ENCODE measurements around the gene NGDN.

DNA sequence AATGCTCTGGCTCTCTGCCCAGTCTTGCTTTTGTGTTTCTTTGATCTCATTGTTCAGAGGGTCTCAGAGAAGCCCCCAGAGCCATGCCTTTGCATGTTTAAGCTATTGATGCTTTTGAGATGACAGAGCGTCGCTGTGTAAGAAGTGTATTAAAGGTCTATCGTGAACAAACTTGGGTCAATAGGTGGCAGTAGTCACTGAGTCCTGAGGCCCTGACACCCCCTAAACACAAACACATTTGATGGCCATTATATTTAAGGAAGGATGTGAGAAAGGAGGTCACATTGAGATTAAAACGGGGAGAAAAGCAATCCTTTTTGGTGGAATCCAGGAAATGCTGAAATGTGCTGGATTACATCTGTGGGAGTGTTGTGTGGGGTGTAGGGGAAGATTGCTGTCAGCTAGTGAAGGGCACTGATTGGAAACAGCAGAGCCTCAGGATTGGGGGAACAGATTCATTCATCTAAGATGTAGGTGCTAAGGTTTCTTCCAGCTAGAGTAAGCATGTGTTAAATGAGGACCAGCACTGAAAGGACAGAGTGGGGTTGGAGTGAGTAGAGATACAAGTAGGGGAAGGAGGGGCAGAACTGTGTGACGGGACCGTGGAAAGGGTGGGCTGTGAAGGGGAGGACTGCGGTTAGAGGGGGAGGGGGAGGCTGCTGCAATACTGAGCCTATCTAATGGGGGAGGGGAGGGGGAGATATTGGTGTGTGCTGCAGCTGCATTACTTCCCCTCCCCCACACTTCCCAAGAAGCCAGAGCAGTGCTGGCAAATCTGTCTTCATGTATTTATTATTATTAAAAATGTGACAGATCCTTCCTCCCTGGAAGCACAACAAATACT is 12.7 kb downstream of the NGDN start:
- TF ChIP-seq TAF1 (IDR thresholded peaks at IDR 0.05; ENCODE audit: borderline replicate concordance, insufficient read depth, low read length) (no peak), POLR2AphosphoS5 (IDR thresholded peaks at IDR 0.05; ENCODE audit: low read depth, low read length) (no peak), FOXP2 (optimal IDR thresholded peaks at IDR 0.05; ENCODE audit: borderline replicate concordance, extremely low read depth, extremely low read length, insufficient read depth) (no peak), SIN3A (IDR thresholded peaks at IDR 0.05; ENCODE audit: borderline replicate concordance, insufficient read depth, low read length) (no peak)
- TF ChIP-seq, protein P1, sequence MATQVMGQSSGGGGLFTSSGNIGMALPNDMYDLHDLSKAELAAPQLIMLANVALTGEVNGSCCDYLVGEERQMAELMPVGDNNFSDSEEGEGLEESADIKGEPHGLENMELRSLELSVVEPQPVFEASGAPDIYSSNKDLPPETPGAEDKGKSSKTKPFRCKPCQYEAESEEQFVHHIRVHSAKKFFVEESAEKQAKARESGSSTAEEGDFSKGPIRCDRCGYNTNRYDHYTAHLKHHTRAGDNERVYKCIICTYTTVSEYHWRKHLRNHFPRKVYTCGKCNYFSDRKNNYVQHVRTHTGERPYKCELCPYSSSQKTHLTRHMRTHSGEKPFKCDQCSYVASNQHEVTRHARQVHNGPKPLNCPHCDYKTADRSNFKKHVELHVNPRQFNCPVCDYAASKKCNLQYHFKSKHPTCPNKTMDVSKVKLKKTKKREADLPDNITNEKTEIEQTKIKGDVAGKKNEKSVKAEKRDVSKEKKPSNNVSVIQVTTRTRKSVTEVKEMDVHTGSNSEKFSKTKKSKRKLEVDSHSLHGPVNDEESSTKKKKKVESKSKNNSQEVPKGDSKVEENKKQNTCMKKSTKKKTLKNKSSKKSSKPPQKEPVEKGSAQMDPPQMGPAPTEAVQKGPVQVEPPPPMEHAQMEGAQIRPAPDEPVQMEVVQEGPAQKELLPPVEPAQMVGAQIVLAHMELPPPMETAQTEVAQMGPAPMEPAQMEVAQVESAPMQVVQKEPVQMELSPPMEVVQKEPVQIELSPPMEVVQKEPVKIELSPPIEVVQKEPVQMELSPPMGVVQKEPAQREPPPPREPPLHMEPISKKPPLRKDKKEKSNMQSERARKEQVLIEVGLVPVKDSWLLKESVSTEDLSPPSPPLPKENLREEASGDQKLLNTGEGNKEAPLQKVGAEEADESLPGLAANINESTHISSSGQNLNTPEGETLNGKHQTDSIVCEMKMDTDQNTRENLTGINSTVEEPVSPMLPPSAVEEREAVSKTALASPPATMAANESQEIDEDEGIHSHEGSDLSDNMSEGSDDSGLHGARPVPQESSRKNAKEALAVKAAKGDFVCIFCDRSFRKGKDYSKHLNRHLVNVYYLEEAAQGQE (IDR thresholded peaks at IDR 0.05; ENCODE audit: insufficient read depth in 1 of 2, low read depth in 2 of 2, low read length in 2 of 2) = no peak

Measured in PFSK-1 (cell line).